DLD1 (cell line): Measurements from ENCODE around the gene GYS1.

Experiments
- in situ Hi-C: cut with HindIII; loops from 2 replicates; pipeline ENCODE4 v1.10.0; 2017; ENCODE audit warnings: low sequenced_read_pairs

The GYS1 gene

GRCh38 chr19:48990400-48990799 lies 2.7 kb downstream of the GYS1 start:
- in situ Hi-C loops = no loop called here

- in situ Hi-C loops = no loop called here
Measured at GRCh38 chr19:48989701-48990291, 3.3 kb downstream of the GYS1 start.

- in situ Hi-C loops = no loop called here
Measured at GRCh38 chr19:48988860-48989259, 4.2 kb downstream of the GYS1 start.

GRCh38 chr19:48988286-48988685 lies 4.8 kb downstream of the GYS1 start:
- in situ Hi-C loops = no loop called here

GRCh38 chr19:48987323-48987722 lies 5.8 kb downstream of the GYS1 start:
- in situ Hi-C loops = no loop called here

- in situ Hi-C loops = no loop called here
Measured at GRCh38 chr19:48986211-48986610, 6.9 kb downstream of the GYS1 start.

- in situ Hi-C loops = no loop called here
Measured at GRCh38 chr19:48985711-48986110, 7.4 kb downstream of the GYS1 start.

- in situ Hi-C loops = no loop called here
Measured at GRCh38 chr19:48982280-48982679, 10.8 kb downstream of the GYS1 start.

GRCh38 chr19:48977061-48977460 lies 16.0 kb downstream of the GYS1 start:
- in situ Hi-C loops = no loop called here

GRCh38 chr19:48975947-48976847 lies 16.9 kb downstream of the GYS1 start:
- in situ Hi-C loops = no loop called here

GRCh38 chr19:48970923-48971395 lies 22.1 kb downstream of the GYS1 start:
- in situ Hi-C loops = no loop called here

GRCh38 chr19:48970139-48970766 lies 22.9 kb downstream of the GYS1 start:
- in situ Hi-C loops = no loop called here

GRCh38 chr19:48969276-48970138 lies 23.6 kb downstream of the GYS1 start:
- in situ Hi-C loops = loop anchor here (10.0 kb wide), 1 partner anchor 175 kb away; no protein-coding TSS in a partner anchor

- in situ Hi-C loops = loop anchor here (10.0 kb wide), 1 partner anchor 174 kb away; no protein-coding TSS in a partner anchor
Measured at GRCh38 chr19:48968813-48969218, 24.3 kb downstream of the GYS1 start.

GRCh38 chr19:48968179-48968661 lies 24.9 kb downstream of the GYS1 start:
- in situ Hi-C loops = loop anchor here (10.0 kb wide), 1 partner anchor 173 kb away; no protein-coding TSS in a partner anchor

GRCh38 chr19:48967346-48968178 lies 25.5 kb downstream of the GYS1 start:
- in situ Hi-C loops = loop anchor here (10.0 kb wide), 1 partner anchor 173 kb away; no protein-coding TSS in a partner anchor

- in situ Hi-C loops = loop anchor here (10.0 kb wide), 1 partner anchor 172 kb away; no protein-coding TSS in a partner anchor
Measured at GRCh38 chr19:48966541-48967345, 26.4 kb downstream of the GYS1 start.

- in situ Hi-C loops = loop anchor here (10.0 kb wide), 1 partner anchor 171 kb away; no protein-coding TSS in a partner anchor
Measured at GRCh38 chr19:48965806-48966540, 27.1 kb downstream of the GYS1 start.
